NT2/D1 (cell line): ENCODE results near the gene TRIM33.

Source experiments
- DNase-seq: peaks from one replicate; pipeline ENCODE4 v3.0.0-alpha.2; 2011; ENCODE audit warnings: low read depth, low spot score
- H3K27me3 ChIP-seq: 2 replicates; pipeline ENCODE4 v1.6.0; 2011; ENCODE audit warnings: mild to moderate bottlenecking; ENCODE audit not compliant: insufficient read length, insufficient read depth
- H3K36me3 ChIP-seq: 2 replicates; pipeline ENCODE4 v1.6.1; 2011; ENCODE audit warnings: mild to moderate bottlenecking, low read length, mixed read lengths; ENCODE audit not compliant: insufficient read depth, insufficient read length
- H3K4me1 ChIP-seq: 2 replicates; pipeline ENCODE4 v1.5.1; 2011; ENCODE audit not compliant: insufficient read depth, insufficient read length
- H3K4me3 ChIP-seq: 2 replicates; pipeline ENCODE4 v1.5.1; 2011; ENCODE audit warnings: low read depth; ENCODE audit not compliant: insufficient read length
- H3K9ac ChIP-seq: 2 replicates; pipeline ENCODE4 v1.6.0; 2011; ENCODE audit warnings: low read depth; ENCODE audit not compliant: insufficient read length
- H3K9me3 ChIP-seq: 2 replicates; pipeline ENCODE4 v1.5.1; 2011; ENCODE audit warnings: mild to moderate bottlenecking, low read length; ENCODE audit not compliant: insufficient read depth
- SUZ12 ChIP-seq: IDR thresholded peaks from 2 replicates; pipeline ENCODE4 v1.6.1; 2011; ENCODE audit not compliant: insufficient read length, insufficient read depth; ENCODE audit errors: extremely low read depth
- YY1 ChIP-seq: IDR thresholded peaks from 2 replicates; pipeline ENCODE4 v1.6.1; 2011; ENCODE audit not compliant: insufficient read length, insufficient read depth
- ZNF274 ChIP-seq: IDR thresholded peaks from 2 replicates; pipeline ENCODE4 v1.6.1; 2011; ENCODE audit warnings: mild to moderate bottlenecking, low read depth, low read length

TRIM33 gene

DNA sequence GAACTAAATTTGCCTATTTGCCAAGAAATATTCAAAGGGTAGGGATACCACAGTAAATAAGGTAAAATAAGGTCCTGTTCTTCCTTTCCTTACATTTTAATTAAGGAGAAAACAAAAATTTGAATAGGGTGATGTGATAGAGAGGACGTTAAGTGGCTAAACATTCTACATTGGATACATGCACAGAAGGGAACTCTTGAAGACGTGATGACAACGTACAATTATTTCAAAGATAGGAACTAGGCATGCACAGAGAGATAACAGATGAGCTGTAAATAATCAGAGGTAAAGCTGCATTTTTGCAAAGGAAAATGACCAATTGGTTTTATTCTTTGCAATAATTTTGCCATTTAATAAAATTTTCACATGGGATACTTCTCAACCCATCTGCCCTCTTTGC lies 69.7 kb downstream of the TRIM33 start:
- Histone ChIP-seq H3K36me3 (peaks cover 33% of the 10 kb centered on the region), H3K27me3 (no peaks in the 10 kb centered on the region)
- TF ChIP-seq YY1 (no peak), SUZ12 (no peak), ZNF274 (no peak)

DNA sequence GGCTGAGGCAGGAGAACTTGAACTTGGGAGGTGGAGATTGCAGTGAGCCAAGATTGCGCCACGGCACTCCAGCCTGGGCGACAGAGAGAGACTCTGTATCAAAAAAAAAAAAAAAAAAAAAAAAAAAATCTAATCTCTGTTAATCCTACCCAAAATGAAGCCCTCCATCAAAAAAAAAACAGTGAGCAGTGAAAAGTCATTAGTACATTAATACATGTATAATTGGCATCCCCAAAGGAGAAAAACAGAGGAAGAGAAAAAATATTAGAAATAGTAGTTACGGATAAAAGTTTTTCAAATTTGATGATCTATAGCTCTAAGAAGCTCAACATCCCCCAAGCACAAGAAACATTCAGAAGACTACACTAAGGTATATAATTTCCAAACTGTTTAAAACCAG lies 71.6 kb downstream of the TRIM33 start:
- Histone ChIP-seq H3K9ac (no peak overlapping the region), H3K36me3 (peaks cover 20% of the 10 kb centered on the region), H3K4me3 (no peak overlapping the region), H3K9me3 (no peaks in the 10 kb centered on the region), H3K27me3 (no peaks in the 10 kb centered on the region), H3K4me1 (no peaks in the 10 kb centered on the region)
- TF ChIP-seq SUZ12 (no peak), YY1 (no peak), ZNF274 (no peak)
- DNase-seq = no peak

More for the DNA sequence above, 69.7 kb downstream of the TRIM33 start:
- H3K4me3 ChIP-seq = no peak overlapping the region
- no peaks in the 10 kb centered on the region for H3K9me3 ChIP-seq
- H3K9ac ChIP-seq = no peak overlapping the region
- no peaks in the 10 kb centered on the region for H3K4me1 ChIP-seq
- no peak for DNase-seq

DNA sequence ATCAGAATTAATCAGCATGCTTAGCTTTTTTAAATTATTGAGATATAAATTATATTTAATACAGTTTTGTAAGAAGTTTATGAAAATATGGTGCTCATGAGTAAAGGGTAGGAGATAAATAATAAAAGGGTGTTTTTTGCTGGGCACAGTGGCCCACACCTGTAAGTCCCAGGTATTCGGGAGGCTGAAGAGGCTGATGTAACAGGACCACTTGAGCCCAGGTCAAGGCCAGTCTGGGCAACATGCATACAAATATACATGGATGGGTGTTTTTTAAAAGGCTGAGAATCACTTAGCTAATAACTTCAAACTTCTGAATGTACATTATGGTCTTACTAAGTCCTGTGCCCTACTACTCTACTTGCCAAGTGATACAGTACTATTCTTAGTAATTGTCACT lies 73.2 kb downstream of the TRIM33 start:
- Histone ChIP-seq H3K4me3 (no peak overlapping the region), H3K27me3 (no peaks in the 10 kb centered on the region), H3K9ac (no peak overlapping the region), H3K9me3 (no peaks in the 10 kb centered on the region), H3K4me1 (no peaks in the 10 kb centered on the region), H3K36me3 (peaks cover 17% of the 10 kb centered on the region)
- TF ChIP-seq YY1 (no peak), SUZ12 (no peak)
- no peak for DNase-seq

DNA sequence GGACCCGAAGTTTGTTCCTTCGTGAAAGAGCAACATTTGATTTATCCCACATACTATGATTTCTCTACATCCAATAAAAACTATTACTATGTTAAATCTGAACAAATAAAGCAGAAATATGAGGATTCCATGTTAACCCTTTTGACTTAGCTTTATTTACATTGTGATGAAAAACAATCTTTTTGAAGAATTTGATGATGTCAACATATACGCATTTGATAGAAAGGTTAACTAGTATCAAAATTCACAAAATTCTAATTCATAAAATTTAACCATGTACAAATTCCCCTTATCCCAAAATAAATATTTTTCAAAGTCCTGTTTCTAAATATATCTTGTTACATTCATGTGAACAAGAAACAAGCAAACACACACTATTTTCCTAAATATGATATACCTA lies 74.2 kb downstream of the TRIM33 start:
- no peaks in the 10 kb centered on the region for H3K27me3 ChIP-seq
- no peaks in the 10 kb centered on the region for H3K9me3 ChIP-seq
- H3K4me1 ChIP-seq = no peaks in the 10 kb centered on the region
- no peak for TF ChIP-seq YY1
- no peak for TF ChIP-seq SUZ12
- no peak for TF ChIP-seq ZNF274
- no peak for DNase-seq
- no peak overlapping the region for H3K4me3 ChIP-seq
- H3K36me3 ChIP-seq = peaks cover 25% of the 10 kb centered on the region
- no peak overlapping the region for H3K9ac ChIP-seq

DNA sequence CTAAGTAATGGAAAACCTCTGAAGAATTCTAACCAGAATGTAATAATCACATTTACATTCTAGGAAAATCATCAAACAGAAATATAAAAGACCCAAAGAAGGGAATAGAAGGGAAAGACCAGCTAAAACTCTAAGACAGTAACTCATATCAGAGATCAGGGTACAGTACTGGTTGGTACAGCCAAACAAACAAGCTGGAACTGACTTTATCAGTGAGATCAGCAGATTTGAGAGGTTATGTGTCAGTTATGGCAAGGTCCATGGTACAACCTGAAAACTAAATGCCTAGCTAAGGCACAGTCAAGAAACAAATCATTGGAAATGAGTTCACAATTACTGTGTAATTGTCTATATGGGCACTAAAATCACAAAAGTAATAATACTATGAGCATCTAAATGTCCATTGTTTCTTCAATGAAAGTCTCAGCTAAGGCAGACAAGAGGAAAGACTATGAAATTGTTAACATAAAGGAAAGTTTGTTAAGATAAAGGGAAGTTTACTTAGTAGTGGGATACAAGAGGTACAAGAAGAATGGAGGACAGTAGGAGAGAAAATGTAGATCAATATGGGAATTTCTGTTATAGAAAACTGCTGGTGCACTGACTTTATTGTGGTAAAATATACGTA lies 75.8 kb downstream of the TRIM33 start:
- no peak for DNase-seq
- peaks cover 32% of the 10 kb centered on the region for H3K36me3 ChIP-seq
- H3K4me3 ChIP-seq = no peak overlapping the region
- TF ChIP-seq SUZ12 (no peak), YY1 (no peak), ZNF274 (no peak)
- H3K27me3 ChIP-seq = no peaks in the 10 kb centered on the region
- no peaks in the 10 kb centered on the region for H3K4me1 ChIP-seq
- H3K9ac ChIP-seq = no peak overlapping the region
- H3K9me3 ChIP-seq = no peaks in the 10 kb centered on the region

DNA sequence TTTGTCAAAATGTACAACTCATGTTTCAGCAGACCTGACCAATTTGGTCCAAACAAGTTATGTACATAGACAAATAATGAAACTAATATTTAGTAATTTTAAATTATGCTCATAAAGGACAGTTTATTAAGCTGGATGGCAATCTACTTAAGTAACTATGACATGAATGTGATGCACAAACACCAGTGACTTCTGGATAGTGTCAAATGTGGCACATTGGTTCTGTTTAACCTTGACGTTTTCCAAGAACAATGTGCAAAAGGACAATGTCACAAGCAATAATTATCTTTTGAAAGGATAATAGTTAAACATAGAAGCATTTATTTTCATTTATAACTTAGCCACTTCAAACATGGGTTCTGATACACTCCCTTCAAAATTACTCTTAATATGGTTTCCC lies 80.0 kb downstream of the TRIM33 start:
- Histone ChIP-seq H3K9me3 (no peaks in the 10 kb centered on the region), H3K27me3 (no peaks in the 10 kb centered on the region), H3K36me3 (peaks cover 55% of the 10 kb centered on the region), H3K4me3 (no peak overlapping the region), H3K9ac (no peak overlapping the region), H3K4me1 (no peaks in the 10 kb centered on the region)
- no peak for TF ChIP-seq ZNF274
- no peak for TF ChIP-seq YY1
- TF ChIP-seq SUZ12 = no peak
- no peak for DNase-seq

DNA sequence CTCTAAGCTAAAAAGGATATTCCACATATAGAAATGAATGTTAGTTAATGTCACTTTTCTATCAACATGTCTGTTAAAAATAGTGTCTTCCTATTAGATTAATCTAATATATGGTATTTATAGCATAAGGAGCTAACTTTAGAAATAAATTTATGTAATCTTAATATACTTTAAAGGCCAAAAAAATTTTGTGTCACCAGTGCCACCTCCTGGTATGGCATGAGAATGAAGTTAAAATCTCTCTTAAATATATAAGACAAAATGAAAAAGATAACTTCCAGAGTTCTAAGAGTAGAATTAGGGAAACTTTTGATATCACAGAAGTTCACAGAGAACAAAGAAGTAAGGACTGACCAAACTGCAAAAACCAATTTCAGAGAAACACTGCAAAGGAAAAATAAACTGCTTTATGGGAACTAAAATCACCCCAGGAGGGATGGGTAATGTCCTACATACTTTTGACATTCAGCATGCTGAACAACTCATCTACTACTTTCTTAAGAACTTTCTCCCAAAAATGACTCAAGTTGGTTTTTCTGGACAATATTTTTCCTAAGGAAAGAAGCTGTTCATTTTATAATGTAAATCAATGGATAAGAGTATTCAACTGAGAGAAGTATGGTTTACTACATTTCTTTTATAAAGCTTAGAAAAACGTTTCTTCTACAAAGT lies 82.8 kb downstream of the TRIM33 start:
- DNase-seq = no peak
- no peak for TF ChIP-seq YY1
- no peak for TF ChIP-seq ZNF274
- no peak for TF ChIP-seq SUZ12
- Histone ChIP-seq H3K36me3 (peaks cover 78% of the 10 kb centered on the region), H3K27me3 (no peaks in the 10 kb centered on the region), H3K9ac (no peak overlapping the region), H3K9me3 (no peaks in the 10 kb centered on the region), H3K4me3 (no peak overlapping the region), H3K4me1 (no peaks in the 10 kb centered on the region)
